Tibial artery (tissue), 4 donors: Measurements from ENCODE around the gene EFHC1.

Experiments
- DNase-seq, 2 donors: peaks; one replicate each; pipeline ENCODE4 v3.0.0-alpha.2; 2019
- H3K27ac ChIP-seq, 2 donors: fragments of 200-600 bp; sonication (generic) in 1 of 2; 1 replicate in 1 of 2; 2 replicates in 1 of 2; pipeline ENCODE4 v1.5.1; 2018 to 2019; ENCODE audit warnings: mild to moderate bottlenecking in 1 of 2
- H3K27me3 ChIP-seq, 2 donors: fragments of 200-600 bp; sonication (generic) in 1 of 2; one replicate each; pipeline versions ENCODE4 v1.5.1 to v1.6.0; 2016 to 2019
- H3K36me3 ChIP-seq, 3 donors: fragments of 200-600 bp; sonication (generic) in 2 of 3; one replicate each; pipeline ENCODE4 v1.5.1; 2016 to 2019; ENCODE audit warnings: mild to moderate bottlenecking in 2 of 3
- H3K4me1 ChIP-seq, 4 donors: fragments of 200-600 bp; sonication (generic) in 2 of 4; 1 replicate in 3 of 4; 2 replicates in 1 of 4; pipeline ENCODE4 v1.5.1; 2016 to 2019
- H3K4me3 ChIP-seq, 2 donors: fragments of 200-600 bp; sonication (generic) in 1 of 2; 1 replicate in 1 of 2; 2 replicates in 1 of 2; pipeline ENCODE4 v1.5.1; 2018 to 2019; ENCODE audit warnings: mild to moderate bottlenecking in 2 of 2
- H3K9me3 ChIP-seq, 3 donors: fragments of 200-600 bp; sonication (generic) in 1 of 3; one replicate each; pipeline ENCODE4 v1.5.1; 2016 to 2019
- CTCF ChIP-seq, 2 experiments: fragments of 200-600 bp in 1 of 2; fragments of 450-650 bp in 1 of 2; IDR thresholded peaks; one replicate each; pipeline ENCODE4 v1.5.1; 2017 to 2019; ENCODE audit warnings: antibody characterized with exemption in 2 of 2, mild to moderate bottlenecking in 1 of 2, moderate library complexity in 1 of 2
- intact Hi-C: fragments of 100-400 bp; cut with DNase I; formaldehyde crosslinking; loops from one replicate; pipeline ENCODE4 v1.15.0; 2023; ENCODE audit warnings: low total_unique reads

EFHC1 gene

GRCh38 chr6:52564856-52565255 lies 144.7 kb downstream of the EFHC1 start:
- no peak for TF ChIP-seq CTCF (IDR thresholded peaks at IDR 0.05)
- Histone ChIP-seq H3K4me1 (peaks cover 0 to 94% (median 61%) of the 10 kb centered on the region in 4 donors), H3K27me3 (no peaks in the 10 kb centered on the region), H3K36me3 (no peaks in the 10 kb centered on the region), H3K4me3 (no peak overlapping the region), H3K27ac (peak overlapping the region; percentile 98 to 99), H3K9me3 (no peaks in the 10 kb centered on the region)
- intact Hi-C loops, result no loop called here
- DNase-seq, result no peak

GRCh38 chr6:52566201-52566600 lies 146.1 kb downstream of the EFHC1 start:
- peaks cover 0 to 94% (median 65%) of the 10 kb centered on the region in 4 donors for H3K4me1 ChIP-seq
- intact Hi-C loops, result no loop called here
- H3K27ac ChIP-seq, result peak overlapping the region; percentile 98 to 99
- H3K27me3 ChIP-seq, result no peaks in the 10 kb centered on the region
- H3K4me3 ChIP-seq, result no peak overlapping the region
- no peak for DNase-seq
- H3K9me3 ChIP-seq, result no peaks in the 10 kb centered on the region
- no peaks in the 10 kb centered on the region for H3K36me3 ChIP-seq
- TF ChIP-seq CTCF (IDR thresholded peaks at IDR 0.05), result no peak

GRCh38 chr6:52566853-52567279 lies 146.7 kb downstream of the EFHC1 start:
- Histone ChIP-seq H3K4me1 (peaks cover 0 to 97% (median 72%) of the 10 kb centered on the region in 4 donors), H3K4me3 (no peak overlapping the region), H3K36me3 (no peaks in the 10 kb centered on the region), H3K9me3 (no peaks in the 10 kb centered on the region), H3K27me3 (no peaks in the 10 kb centered on the region), H3K27ac (peak overlapping the region; percentile 98 to 99)
- DNase-seq, result peak; percentile 74 to 82
- TF ChIP-seq CTCF (IDR thresholded peaks at IDR 0.05), result no peak
- intact Hi-C loops, result no loop called here

- Histone ChIP-seq H3K27me3 (no peaks in the 10 kb centered on the region), H3K4me3 (no peak overlapping the region), H3K9me3 (no peaks in the 10 kb centered on the region), H3K36me3 (no peaks in the 10 kb centered on the region), H3K4me1 (peaks cover 0 to 98% (median 77%) of the 10 kb centered on the region in 4 donors), H3K27ac (peak overlapping the region; percentile 98 to 99)
- TF ChIP-seq CTCF (IDR thresholded peaks at IDR 0.05), result no peak
- intact Hi-C loops, result no loop called here
- DNase-seq, result no peak
Observed at GRCh38 chr6:52568320-52568719, 148.2 kb downstream of the EFHC1 start.

GRCh38 chr6:52570291-52570700 lies 150.2 kb downstream of the EFHC1 start:
- TF ChIP-seq CTCF (IDR thresholded peaks at IDR 0.05), result no peak
- Histone ChIP-seq H3K4me1 (peaks cover 0 to 99% (median 86%) of the 10 kb centered on the region in 4 donors), H3K36me3 (no peaks in the 10 kb centered on the region), H3K27me3 (no peaks in the 10 kb centered on the region), H3K9me3 (no peaks in the 10 kb centered on the region), H3K27ac (peak overlapping the region; percentile 98 to 99), H3K4me3 (peak overlapping the region; percentile 1 to 20)
- DNase-seq, result peak; percentile 50 to 74
- intact Hi-C loops, result loop anchor here (5.0 to 10.0 kb wide), 2 partner anchors 63 to 425 kb away; partner anchors contain the start of gene GSTA4
